HL-60 (cell line): ENCODE measurements around the gene DENND4B.

Experiments used
- GABPA ChIP-seq: IDR thresholded peaks from 2 replicates; pipeline ENCODE4 v1.6.1; 2012; ENCODE audit warnings: low read depth
- POLR2AphosphoS5 ChIP-seq: IDR thresholded peaks from 2 replicates; pipeline ENCODE4 v1.6.1; 2012; ENCODE audit warnings: low read depth
- TF ChIP-seq, protein P1 (sequence below): IDR thresholded peaks from one replicate; pipeline ENCODE4 v1.5.1; 2011; ENCODE audit warnings: low read length, control low read depth, inconsistent platforms; ENCODE audit not compliant: insufficient read depth
- TF ChIP-seq, protein P2 (sequence below): IDR thresholded peaks from 2 replicates; pipeline ENCODE4 v1.6.1; 2012; ENCODE audit warnings: low read depth; ENCODE audit not compliant: insufficient replicate concordance

DNA sequence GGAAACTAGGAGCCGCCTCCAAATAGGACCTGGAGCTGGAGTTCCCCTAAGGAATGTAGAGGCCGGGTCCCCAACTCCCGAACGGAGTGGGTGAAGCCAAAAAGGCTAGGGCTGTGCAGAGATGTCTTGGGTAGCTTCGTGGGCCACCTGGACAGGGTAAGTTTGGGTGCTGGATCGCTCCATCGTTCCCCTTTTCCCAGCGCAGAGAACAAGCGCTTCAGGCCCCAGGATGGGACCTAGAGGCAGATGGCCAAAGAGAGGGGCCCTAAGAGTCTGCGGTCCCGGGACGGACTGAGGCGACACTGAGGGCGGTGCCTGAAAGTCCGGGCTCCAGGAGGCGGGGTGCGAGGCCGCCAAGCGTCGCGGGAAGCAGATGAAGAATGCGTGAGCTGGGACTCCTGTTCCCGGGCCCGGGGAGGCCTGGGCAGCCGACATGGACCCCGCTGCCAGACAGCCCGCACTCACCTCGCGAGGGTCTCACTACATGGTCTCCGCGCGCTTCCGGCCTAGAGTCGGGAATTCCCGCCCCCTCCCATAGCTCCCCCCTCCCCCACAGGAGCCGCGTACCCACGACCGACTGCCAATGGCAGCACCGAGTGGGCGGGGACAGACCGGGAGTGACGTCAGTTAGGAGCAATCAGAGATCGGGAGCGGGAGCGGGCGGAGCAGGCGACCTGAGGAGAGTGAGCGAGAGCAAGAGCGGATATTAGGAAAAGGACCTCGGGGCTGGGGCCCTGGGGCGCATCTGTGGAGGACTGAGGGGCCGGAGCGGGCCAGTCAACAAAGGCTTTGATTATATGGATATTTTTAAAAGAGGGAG lies 16.7 kb upstream of the DENND4B start, which contains the start of gene SLC39A1:
- TF ChIP-seq, protein P1, sequence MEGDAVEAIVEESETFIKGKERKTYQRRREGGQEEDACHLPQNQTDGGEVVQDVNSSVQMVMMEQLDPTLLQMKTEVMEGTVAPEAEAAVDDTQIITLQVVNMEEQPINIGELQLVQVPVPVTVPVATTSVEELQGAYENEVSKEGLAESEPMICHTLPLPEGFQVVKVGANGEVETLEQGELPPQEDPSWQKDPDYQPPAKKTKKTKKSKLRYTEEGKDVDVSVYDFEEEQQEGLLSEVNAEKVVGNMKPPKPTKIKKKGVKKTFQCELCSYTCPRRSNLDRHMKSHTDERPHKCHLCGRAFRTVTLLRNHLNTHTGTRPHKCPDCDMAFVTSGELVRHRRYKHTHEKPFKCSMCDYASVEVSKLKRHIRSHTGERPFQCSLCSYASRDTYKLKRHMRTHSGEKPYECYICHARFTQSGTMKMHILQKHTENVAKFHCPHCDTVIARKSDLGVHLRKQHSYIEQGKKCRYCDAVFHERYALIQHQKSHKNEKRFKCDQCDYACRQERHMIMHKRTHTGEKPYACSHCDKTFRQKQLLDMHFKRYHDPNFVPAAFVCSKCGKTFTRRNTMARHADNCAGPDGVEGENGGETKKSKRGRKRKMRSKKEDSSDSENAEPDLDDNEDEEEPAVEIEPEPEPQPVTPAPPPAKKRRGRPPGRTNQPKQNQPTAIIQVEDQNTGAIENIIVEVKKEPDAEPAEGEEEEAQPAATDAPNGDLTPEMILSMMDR = no peak
- TF ChIP-seq, protein P2, sequence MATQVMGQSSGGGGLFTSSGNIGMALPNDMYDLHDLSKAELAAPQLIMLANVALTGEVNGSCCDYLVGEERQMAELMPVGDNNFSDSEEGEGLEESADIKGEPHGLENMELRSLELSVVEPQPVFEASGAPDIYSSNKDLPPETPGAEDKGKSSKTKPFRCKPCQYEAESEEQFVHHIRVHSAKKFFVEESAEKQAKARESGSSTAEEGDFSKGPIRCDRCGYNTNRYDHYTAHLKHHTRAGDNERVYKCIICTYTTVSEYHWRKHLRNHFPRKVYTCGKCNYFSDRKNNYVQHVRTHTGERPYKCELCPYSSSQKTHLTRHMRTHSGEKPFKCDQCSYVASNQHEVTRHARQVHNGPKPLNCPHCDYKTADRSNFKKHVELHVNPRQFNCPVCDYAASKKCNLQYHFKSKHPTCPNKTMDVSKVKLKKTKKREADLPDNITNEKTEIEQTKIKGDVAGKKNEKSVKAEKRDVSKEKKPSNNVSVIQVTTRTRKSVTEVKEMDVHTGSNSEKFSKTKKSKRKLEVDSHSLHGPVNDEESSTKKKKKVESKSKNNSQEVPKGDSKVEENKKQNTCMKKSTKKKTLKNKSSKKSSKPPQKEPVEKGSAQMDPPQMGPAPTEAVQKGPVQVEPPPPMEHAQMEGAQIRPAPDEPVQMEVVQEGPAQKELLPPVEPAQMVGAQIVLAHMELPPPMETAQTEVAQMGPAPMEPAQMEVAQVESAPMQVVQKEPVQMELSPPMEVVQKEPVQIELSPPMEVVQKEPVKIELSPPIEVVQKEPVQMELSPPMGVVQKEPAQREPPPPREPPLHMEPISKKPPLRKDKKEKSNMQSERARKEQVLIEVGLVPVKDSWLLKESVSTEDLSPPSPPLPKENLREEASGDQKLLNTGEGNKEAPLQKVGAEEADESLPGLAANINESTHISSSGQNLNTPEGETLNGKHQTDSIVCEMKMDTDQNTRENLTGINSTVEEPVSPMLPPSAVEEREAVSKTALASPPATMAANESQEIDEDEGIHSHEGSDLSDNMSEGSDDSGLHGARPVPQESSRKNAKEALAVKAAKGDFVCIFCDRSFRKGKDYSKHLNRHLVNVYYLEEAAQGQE = no peak
- no peak for TF ChIP-seq GABPA
- peak; percentile 27 for TF ChIP-seq POLR2AphosphoS5
